Mesendoderm (in vitro differentiated cells): Measurements from ENCODE around the gene KMO.

ENCODE experiments used
- DNase-seq: peaks from one replicate; pipeline ENCODE4 v3.0.0; 2013
- H2AK5ac ChIP-seq: 2 replicates; pipeline ENCODE4 v1.6.1; 2013; ENCODE audit warnings: low read length, inconsistent platforms
- H2BK120ac ChIP-seq: 2 replicates; pipeline ENCODE4 v1.6.1; 2013; ENCODE audit warnings: low read depth, mild to moderate bottlenecking, low read length, moderate library complexity, mixed read lengths
- H2BK15ac ChIP-seq: replicated peaks from 2 replicates; pipeline ENCODE4 v1.6.1; 2013; ENCODE audit warnings: low read depth, mild to moderate bottlenecking, moderate library complexity
- H2BK5ac ChIP-seq: 2 replicates; pipeline ENCODE4 v1.6.1; 2013; ENCODE audit warnings: low read length, inconsistent platforms
- H3K18ac ChIP-seq: 2 replicates; pipeline ENCODE4 v1.6.1; 2013; ENCODE audit warnings: mild to moderate bottlenecking, low read length, mixed read lengths
- H3K23ac ChIP-seq: one replicate; pipeline ENCODE4 v1.6.1; 2013; ENCODE audit warnings: low read length
- H3K27ac ChIP-seq: 2 replicates; pipeline ENCODE4 v1.5.1; 2013; ENCODE audit warnings: low read depth, mild to moderate bottlenecking, inconsistent platforms, low read length, moderate library complexity
- H3K27me3 ChIP-seq: 2 replicates; pipeline ENCODE4 v1.6.1; 2013; ENCODE audit warnings: low read length, control low read depth, mild to moderate bottlenecking, inconsistent platforms; ENCODE audit not compliant: insufficient read depth, poor library complexity
- H3K36me3 ChIP-seq: 2 replicates; pipeline ENCODE4 v1.6.1; 2013; ENCODE audit warnings: low read length, inconsistent platforms; ENCODE audit not compliant: control insufficient read depth, insufficient read depth
- H3K4ac ChIP-seq: one replicate; pipeline ENCODE4 v1.6.1; 2013; ENCODE audit warnings: low read depth, mild to moderate bottlenecking, low read length, moderate library complexity
- H3K4me1 ChIP-seq: 2 replicates; pipeline ENCODE4 v1.6.1; 2013; ENCODE audit warnings: low read depth, low read length, inconsistent platforms; ENCODE audit not compliant: control insufficient read depth
- H3K4me2 ChIP-seq: 2 replicates; pipeline ENCODE4 v1.6.1; 2013; ENCODE audit warnings: low read length
- H3K4me3 ChIP-seq: 2 replicates; pipeline ENCODE4 v1.5.1; 2013; ENCODE audit warnings: mild to moderate bottlenecking, low read length
- H3K56ac ChIP-seq: one replicate; pipeline ENCODE4 v1.6.1; 2013; ENCODE audit warnings: low read length
- H3K79me1 ChIP-seq: 2 replicates; pipeline ENCODE4 v1.6.1; 2013; ENCODE audit warnings: low read length, inconsistent platforms
- H3K79me2 ChIP-seq: 2 replicates; pipeline ENCODE4 v1.6.1; 2013; ENCODE audit warnings: mild to moderate bottlenecking, low read length; ENCODE audit not compliant: control insufficient read depth, insufficient read depth
- H3K9ac ChIP-seq: 2 replicates; pipeline ENCODE4 v1.6.1; 2013; ENCODE audit warnings: low read length, inconsistent platforms
- H4K5ac ChIP-seq: one replicate; pipeline ENCODE4 v1.6.1; 2013; ENCODE audit warnings: low read length
- H4K8ac ChIP-seq: one replicate; pipeline ENCODE4 v1.6.1; 2013; ENCODE audit warnings: low read depth, mild to moderate bottlenecking, control low read depth, low read length, moderate library complexity
- WGBS: extraction: QIAGEN DNeasy Blood & Tissue Kit; methylation state at CpG from one replicate; pipeline ENCODE4 v1.1.7; 2013; ENCODE audit warnings: low lambda C conversion rate, missing lambda C conversion rate; ENCODE audit not compliant: insufficient coverage; ENCODE audit errors: extremely low coverage; 5-methylcytosine and 5-hydroxymethylcytosine counted together

KMO gene

GRCh38 chr1:241591317-241591716, 59.1 kb downstream of the KMO start:
- Histone ChIP-seq H3K79me1 (no peaks in the 10 kb centered on the region), H2AK5ac (no peak overlapping the region), H3K79me2 (no peaks in the 10 kb centered on the region), H2BK5ac (no peak overlapping the region), H3K4me3 (no peak overlapping the region), H3K23ac (no peak overlapping the region), H3K27me3 (no peaks in the 10 kb centered on the region), H2BK15ac (no peak overlapping the region), H4K5ac (no peak overlapping the region), H3K18ac (no peak overlapping the region), H3K56ac (no peak overlapping the region), H3K36me3 (no peaks in the 10 kb centered on the region), H3K4me2 (no peak overlapping the region), H4K8ac (no peak overlapping the region), H3K4ac (no peak overlapping the region), H3K4me1 (peaks cover 2% of the 10 kb centered on the region), H2BK120ac (no peak overlapping the region), H3K9ac (no peak overlapping the region), H3K27ac (no peak overlapping the region)
- peak; percentile 62 for DNase-seq

GRCh38 chr1:241591736-241592135, 59.6 kb downstream of the KMO start:
- H2BK5ac ChIP-seq: no peak overlapping the region
- H3K27ac ChIP-seq: no peak overlapping the region
- no peak overlapping the region for H3K4ac ChIP-seq
- no peak overlapping the region for H3K56ac ChIP-seq
- no peak overlapping the region for H4K8ac ChIP-seq
- H3K9ac ChIP-seq: no peak overlapping the region
- no peak for DNase-seq
- peaks cover 2% of the 10 kb centered on the region for H3K4me1 ChIP-seq
- H3K23ac ChIP-seq: no peak overlapping the region
- H4K5ac ChIP-seq: no peak overlapping the region
- H2BK15ac ChIP-seq: no peak overlapping the region
- no peaks in the 10 kb centered on the region for H3K79me1 ChIP-seq
- no peak overlapping the region for H3K4me2 ChIP-seq
- H2AK5ac ChIP-seq: no peak overlapping the region
- H3K36me3 ChIP-seq: no peaks in the 10 kb centered on the region
- H3K18ac ChIP-seq: no peak overlapping the region
- no CpG with 5 or more reads among the region's 5 CpGs for WGBS
- no peaks in the 10 kb centered on the region for H3K79me2 ChIP-seq
- no peaks in the 10 kb centered on the region for H3K27me3 ChIP-seq
- no peak overlapping the region for H3K4me3 ChIP-seq
- H2BK120ac ChIP-seq: no peak overlapping the region

- Histone ChIP-seq H3K36me3 (no peaks in the 10 kb centered on the region), H2AK5ac (no peak overlapping the region), H2BK120ac (no peak overlapping the region), H3K18ac (no peak overlapping the region), H4K5ac (no peak overlapping the region), H2BK5ac (no peak overlapping the region), H3K9ac (no peak overlapping the region), H3K27me3 (no peaks in the 10 kb centered on the region), H3K4me3 (no peak overlapping the region), H2BK15ac (no peak overlapping the region), H4K8ac (no peak overlapping the region), H3K56ac (no peak overlapping the region), H3K79me2 (no peaks in the 10 kb centered on the region), H3K4ac (no peak overlapping the region), H3K27ac (no peak overlapping the region), H3K23ac (no peak overlapping the region), H3K4me2 (no peak overlapping the region), H3K79me1 (no peaks in the 10 kb centered on the region), H3K4me1 (peaks cover 2% of the 10 kb centered on the region)
- no CpG with 5 or more reads among the region's 3 CpGs for WGBS
- DNase-seq: no peak
Measured at GRCh38 chr1:241592273-241592958, 60.2 kb downstream of the KMO start.

- no peak overlapping the region for H2AK5ac ChIP-seq
- no peak overlapping the region for H3K27ac ChIP-seq
- no peaks in the 10 kb centered on the region for H3K79me1 ChIP-seq
- H3K4me3 ChIP-seq: no peak overlapping the region
- no peak overlapping the region for H3K4me2 ChIP-seq
- no peaks in the 10 kb centered on the region for H3K36me3 ChIP-seq
- H3K9ac ChIP-seq: no peak overlapping the region
- H3K18ac ChIP-seq: no peak overlapping the region
- no peak overlapping the region for H4K5ac ChIP-seq
- no peak overlapping the region for H2BK120ac ChIP-seq
- no peak overlapping the region for H4K8ac ChIP-seq
- H3K23ac ChIP-seq: no peak overlapping the region
- H3K27me3 ChIP-seq: no peaks in the 10 kb centered on the region
- H2BK15ac ChIP-seq: no peak overlapping the region
- peaks cover 2% of the 10 kb centered on the region for H3K4me1 ChIP-seq
- H3K4ac ChIP-seq: no peak overlapping the region
- WGBS: no CpG with 5 or more reads among the region's 1 CpG
- no peaks in the 10 kb centered on the region for H3K79me2 ChIP-seq
- no peak overlapping the region for H2BK5ac ChIP-seq
- H3K56ac ChIP-seq: no peak overlapping the region
- DNase-seq: no peak
Measured at GRCh38 chr1:241593186-241593585, 61.0 kb downstream of the KMO start.

- Histone ChIP-seq H3K4ac (no peak overlapping the region), H3K56ac (no peak overlapping the region), H3K4me2 (no peak overlapping the region), H3K4me1 (peaks cover 2% of the 10 kb centered on the region), H3K9ac (no peak overlapping the region), H2BK120ac (no peak overlapping the region), H2BK5ac (no peak overlapping the region), H3K4me3 (no peak overlapping the region), H3K18ac (no peak overlapping the region), H3K79me1 (no peaks in the 10 kb centered on the region), H3K79me2 (no peaks in the 10 kb centered on the region), H3K27me3 (no peaks in the 10 kb centered on the region), H3K36me3 (no peaks in the 10 kb centered on the region), H3K27ac (no peak overlapping the region), H4K8ac (no peak overlapping the region), H3K23ac (no peak overlapping the region), H4K5ac (no peak overlapping the region), H2BK15ac (no peak overlapping the region), H2AK5ac (no peak overlapping the region)
- WGBS: no CpG with 5 or more reads among the region's 6 CpGs
- no peak for DNase-seq
Measured at GRCh38 chr1:241596633-241597032, 64.5 kb downstream of the KMO start.

GRCh38 chr1:241598249-241598648, 66.1 kb downstream of the KMO start:
- Histone ChIP-seq H3K4ac (no peak overlapping the region), H2BK15ac (no peak overlapping the region), H2BK120ac (no peak overlapping the region), H3K79me1 (no peaks in the 10 kb centered on the region), H4K5ac (no peak overlapping the region), H3K36me3 (no peaks in the 10 kb centered on the region), H3K18ac (no peak overlapping the region), H3K23ac (no peak overlapping the region), H3K4me2 (no peak overlapping the region), H3K4me3 (no peak overlapping the region), H2AK5ac (no peak overlapping the region), H3K4me1 (no peaks in the 10 kb centered on the region), H4K8ac (no peak overlapping the region), H3K27me3 (no peaks in the 10 kb centered on the region), H2BK5ac (no peak overlapping the region), H3K56ac (no peak overlapping the region), H3K9ac (no peak overlapping the region), H3K27ac (no peak overlapping the region), H3K79me2 (no peaks in the 10 kb centered on the region)
- DNase-seq: no peak
- WGBS: no CpG with 5 or more reads among the region's 3 CpGs
